Measurements from ENCODE around the gene TBC1D5. TPM values are rescaled to one million over a fixed set of nuclear protein-coding genes. Genes with fewer than 3 reads are reported as not detected.

Gene TBC1D5
- total RNA-seq, 1 donor from 2014 or later, result 55.6 TPM

- H3K4me3 Mint-ChIP-seq (ENCODE audit: low read depth), result no peak overlapping the region
- no peak overlapping the region for H3K27ac Mint-ChIP-seq
- H3K36me3 Mint-ChIP-seq (ENCODE audit: insufficient read depth), result no peaks in the 10 kb centered on the region
- no peak for DNase-seq (ENCODE audit: low spot score, unreplicated experiment)
- TF ChIP-seq, protein P1, sequence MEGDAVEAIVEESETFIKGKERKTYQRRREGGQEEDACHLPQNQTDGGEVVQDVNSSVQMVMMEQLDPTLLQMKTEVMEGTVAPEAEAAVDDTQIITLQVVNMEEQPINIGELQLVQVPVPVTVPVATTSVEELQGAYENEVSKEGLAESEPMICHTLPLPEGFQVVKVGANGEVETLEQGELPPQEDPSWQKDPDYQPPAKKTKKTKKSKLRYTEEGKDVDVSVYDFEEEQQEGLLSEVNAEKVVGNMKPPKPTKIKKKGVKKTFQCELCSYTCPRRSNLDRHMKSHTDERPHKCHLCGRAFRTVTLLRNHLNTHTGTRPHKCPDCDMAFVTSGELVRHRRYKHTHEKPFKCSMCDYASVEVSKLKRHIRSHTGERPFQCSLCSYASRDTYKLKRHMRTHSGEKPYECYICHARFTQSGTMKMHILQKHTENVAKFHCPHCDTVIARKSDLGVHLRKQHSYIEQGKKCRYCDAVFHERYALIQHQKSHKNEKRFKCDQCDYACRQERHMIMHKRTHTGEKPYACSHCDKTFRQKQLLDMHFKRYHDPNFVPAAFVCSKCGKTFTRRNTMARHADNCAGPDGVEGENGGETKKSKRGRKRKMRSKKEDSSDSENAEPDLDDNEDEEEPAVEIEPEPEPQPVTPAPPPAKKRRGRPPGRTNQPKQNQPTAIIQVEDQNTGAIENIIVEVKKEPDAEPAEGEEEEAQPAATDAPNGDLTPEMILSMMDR (IDR thresholded peaks at IDR 0.05; ENCODE audit: unreplicated experiment), result no peak
- H3K27me3 Mint-ChIP-seq, result no peaks in the 10 kb centered on the region
- H3K9me3 Mint-ChIP-seq (ENCODE audit: low read depth), result peaks cover 3% of the 10 kb centered on the region
- peaks cover 2% of the 10 kb centered on the region for H3K4me1 Mint-ChIP-seq (ENCODE audit: low read depth)
Measured at GRCh38 chr3:17136136-17136721, 606.2 kb downstream of the TBC1D5 start.

- no peaks in the 10 kb centered on the region for H3K36me3 Mint-ChIP-seq (ENCODE audit: insufficient read depth)
- no peak overlapping the region for H3K4me3 Mint-ChIP-seq (ENCODE audit: low read depth)
- peaks cover 2% of the 10 kb centered on the region for H3K4me1 Mint-ChIP-seq (ENCODE audit: low read depth)
Measured at GRCh38 chr3:17135696-17136095, 606.7 kb downstream of the TBC1D5 start.

DNA sequence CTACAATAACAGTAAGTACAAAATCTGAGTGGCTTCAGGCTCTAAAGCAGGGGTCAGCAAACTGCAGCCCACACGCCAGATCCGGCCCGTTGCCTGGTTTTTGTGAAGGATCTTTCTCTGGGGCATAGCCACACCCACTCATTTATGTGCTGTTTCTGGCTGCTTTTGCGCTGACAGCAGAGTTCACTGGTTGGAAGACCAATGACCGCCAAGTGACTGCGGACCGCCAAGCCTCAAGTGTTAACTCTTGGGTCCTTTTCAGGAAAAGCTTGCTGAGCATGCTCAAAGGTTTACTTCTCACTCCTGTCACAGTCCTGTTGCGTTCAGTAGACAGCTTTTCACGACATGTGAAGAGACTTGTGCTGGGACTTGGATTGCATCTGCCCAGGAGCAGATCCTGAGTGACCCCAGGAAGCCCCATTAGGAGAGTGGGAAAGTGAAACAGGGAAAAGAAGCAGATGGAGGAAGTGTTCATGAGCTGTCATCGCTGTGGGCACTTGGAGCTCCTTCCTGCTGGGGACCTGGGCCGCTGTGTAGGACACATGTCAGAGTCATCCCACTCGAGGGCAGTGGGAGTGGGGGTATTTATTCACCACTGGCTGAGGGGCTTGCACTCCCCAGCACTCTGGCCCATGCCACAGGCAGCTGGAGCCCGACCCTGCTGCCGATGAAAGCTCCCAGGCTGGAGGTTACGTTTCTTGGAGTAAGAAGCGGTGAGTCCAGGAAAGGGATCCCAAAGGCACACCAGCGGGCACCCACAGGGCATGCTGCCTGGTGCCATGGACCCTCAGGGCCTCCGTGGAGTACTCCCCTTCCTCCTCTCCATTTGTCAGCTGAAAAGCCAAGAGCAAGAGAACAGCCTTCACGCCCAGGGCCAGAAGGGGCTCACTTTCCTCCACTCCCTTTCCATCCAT lies 608.5 kb downstream of the TBC1D5 start:
- H3K27me3 Mint-ChIP-seq, result no peaks in the 10 kb centered on the region
- H3K4me3 Mint-ChIP-seq (ENCODE audit: low read depth), result no peak overlapping the region
- TF ChIP-seq, protein P1 (IDR thresholded peaks at IDR 0.05; ENCODE audit: unreplicated experiment), result no peak
- H3K9me3 Mint-ChIP-seq (ENCODE audit: low read depth), result peaks cover 3% of the 10 kb centered on the region
- no peak overlapping the region for H3K27ac Mint-ChIP-seq
- H3K36me3 Mint-ChIP-seq (ENCODE audit: insufficient read depth), result no peaks in the 10 kb centered on the region
- H3K4me1 Mint-ChIP-seq (ENCODE audit: low read depth), result peaks cover 2% of the 10 kb centered on the region
- no peak for DNase-seq (ENCODE audit: low spot score, unreplicated experiment)

More at GRCh38 chr3:17135696-17136095, 606.7 kb downstream of the TBC1D5 start:
- Mint-ChIP-seq H3K9me3 (ENCODE audit: low read depth) (peaks cover 3% of the 10 kb centered on the region), H3K27me3 (no peaks in the 10 kb centered on the region), H3K27ac (no peak overlapping the region)
- no peak for DNase-seq (ENCODE audit: low spot score, unreplicated experiment)
- TF ChIP-seq, protein P1 (IDR thresholded peaks at IDR 0.05; ENCODE audit: unreplicated experiment), result no peak

DNA sequence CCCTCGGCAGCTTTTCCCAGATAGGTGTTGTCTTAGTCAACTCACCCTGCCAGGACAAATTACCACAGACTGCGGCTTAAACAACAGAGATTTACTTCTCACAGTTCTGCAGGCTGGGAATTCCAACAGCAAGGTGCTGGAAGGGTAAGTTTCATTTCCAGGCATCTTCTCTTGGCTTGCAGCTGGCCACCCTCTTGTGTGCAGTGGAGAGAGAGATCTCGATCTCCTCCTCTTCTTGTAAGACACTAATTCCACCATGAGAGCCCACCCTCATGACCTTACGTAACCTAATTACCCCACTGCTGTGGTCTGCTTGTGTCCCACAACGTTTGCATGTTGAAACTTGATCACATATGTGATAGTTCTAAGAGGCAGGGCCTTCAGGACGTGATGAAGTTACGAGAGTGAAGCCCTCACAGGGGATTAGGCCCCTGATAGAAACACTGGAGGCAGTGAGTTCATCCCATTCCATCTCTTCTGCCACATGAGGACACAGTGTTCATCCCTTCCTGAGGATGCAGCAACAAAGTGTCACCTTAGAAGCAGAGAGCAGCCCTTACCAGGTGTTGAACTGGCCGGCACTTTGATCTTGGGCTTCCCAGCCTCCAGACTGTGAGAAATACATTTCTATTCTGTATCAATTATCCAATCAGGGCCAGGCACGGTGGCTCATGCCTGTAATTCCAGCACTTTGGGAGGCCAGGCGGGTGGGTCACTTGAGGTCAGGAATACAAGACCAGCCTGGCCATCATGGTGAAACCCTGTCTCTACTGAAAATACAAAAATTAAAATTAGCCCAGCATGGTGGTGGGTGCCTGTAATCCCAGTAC lies 609.9 kb downstream of the TBC1D5 start:
- no peak overlapping the region for H3K27ac Mint-ChIP-seq
- TF ChIP-seq, protein P1 (IDR thresholded peaks at IDR 0.05; ENCODE audit: unreplicated experiment), result no peak
- no peaks in the 10 kb centered on the region for H3K36me3 Mint-ChIP-seq (ENCODE audit: insufficient read depth)
- H3K4me1 Mint-ChIP-seq (ENCODE audit: low read depth), result peaks cover 2% of the 10 kb centered on the region
- H3K9me3 Mint-ChIP-seq (ENCODE audit: low read depth), result peaks cover 3% of the 10 kb centered on the region
- no peaks in the 10 kb centered on the region for H3K27me3 Mint-ChIP-seq
- no peak for DNase-seq (ENCODE audit: low spot score, unreplicated experiment)
- H3K4me3 Mint-ChIP-seq (ENCODE audit: low read depth), result no peak overlapping the region

DNA sequence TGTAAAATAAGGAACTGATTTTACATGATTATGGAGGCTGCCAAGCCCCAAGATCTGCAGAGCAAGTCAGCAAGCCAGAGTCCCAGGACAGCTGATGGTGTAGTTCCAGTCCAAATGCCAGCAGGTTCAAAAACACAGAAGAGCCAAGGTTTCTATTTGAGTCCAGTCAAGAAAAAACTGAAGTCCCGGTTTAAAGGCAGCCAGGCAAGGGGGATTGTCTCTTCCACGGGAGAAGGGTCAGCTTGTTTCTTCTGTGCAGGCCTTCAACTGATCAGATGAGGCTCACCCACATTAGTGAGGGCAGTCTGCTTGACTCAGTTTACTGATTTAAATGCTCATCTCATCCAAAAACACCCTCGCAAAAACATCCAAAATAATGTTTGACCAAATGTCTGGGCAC lies 611.5 kb downstream of the TBC1D5 start:
- TF ChIP-seq, protein P1 (IDR thresholded peaks at IDR 0.05; ENCODE audit: unreplicated experiment), result no peak
- peaks cover 3% of the 10 kb centered on the region for H3K9me3 Mint-ChIP-seq (ENCODE audit: low read depth)
- no peaks in the 10 kb centered on the region for H3K27me3 Mint-ChIP-seq
- H3K4me3 Mint-ChIP-seq (ENCODE audit: low read depth), result no peak overlapping the region
- no peaks in the 10 kb centered on the region for H3K36me3 Mint-ChIP-seq (ENCODE audit: insufficient read depth)
- DNase-seq (ENCODE audit: low spot score, unreplicated experiment), result no peak
- no peak overlapping the region for H3K27ac Mint-ChIP-seq
- H3K4me1 Mint-ChIP-seq (ENCODE audit: low read depth), result no peaks in the 10 kb centered on the region
